ENCODE data around the gene VPS36.

DNA sequence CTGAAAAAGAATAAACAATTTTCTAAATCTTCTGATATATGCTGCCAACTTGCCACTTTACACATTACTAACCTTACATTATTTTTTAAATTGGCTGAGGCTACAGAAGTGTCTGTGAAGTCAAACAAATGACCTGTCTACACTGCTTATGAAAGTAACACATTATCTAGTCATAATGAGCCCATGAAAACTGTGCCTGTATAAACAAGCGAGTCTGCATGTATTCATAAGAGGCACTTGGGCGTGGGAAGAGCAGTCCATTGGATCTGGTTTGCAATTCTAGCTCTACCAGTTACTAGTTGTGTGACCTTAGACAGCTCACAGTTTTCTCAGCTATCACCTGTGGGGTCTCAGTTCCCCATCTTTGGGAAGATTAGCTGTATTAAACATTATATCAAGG, 3.1 kb downstream of the VPS36 start:
- TF ChIP-seq, protein P1, sequence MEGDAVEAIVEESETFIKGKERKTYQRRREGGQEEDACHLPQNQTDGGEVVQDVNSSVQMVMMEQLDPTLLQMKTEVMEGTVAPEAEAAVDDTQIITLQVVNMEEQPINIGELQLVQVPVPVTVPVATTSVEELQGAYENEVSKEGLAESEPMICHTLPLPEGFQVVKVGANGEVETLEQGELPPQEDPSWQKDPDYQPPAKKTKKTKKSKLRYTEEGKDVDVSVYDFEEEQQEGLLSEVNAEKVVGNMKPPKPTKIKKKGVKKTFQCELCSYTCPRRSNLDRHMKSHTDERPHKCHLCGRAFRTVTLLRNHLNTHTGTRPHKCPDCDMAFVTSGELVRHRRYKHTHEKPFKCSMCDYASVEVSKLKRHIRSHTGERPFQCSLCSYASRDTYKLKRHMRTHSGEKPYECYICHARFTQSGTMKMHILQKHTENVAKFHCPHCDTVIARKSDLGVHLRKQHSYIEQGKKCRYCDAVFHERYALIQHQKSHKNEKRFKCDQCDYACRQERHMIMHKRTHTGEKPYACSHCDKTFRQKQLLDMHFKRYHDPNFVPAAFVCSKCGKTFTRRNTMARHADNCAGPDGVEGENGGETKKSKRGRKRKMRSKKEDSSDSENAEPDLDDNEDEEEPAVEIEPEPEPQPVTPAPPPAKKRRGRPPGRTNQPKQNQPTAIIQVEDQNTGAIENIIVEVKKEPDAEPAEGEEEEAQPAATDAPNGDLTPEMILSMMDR (IDR thresholded peaks at IDR 0.05 in 2 of 3, conservative IDR thresholded peaks at IDR 0.05 in 1 of 3; ENCODE audit: borderline replicate concordance in 1 of 3, insufficient read depth in 1 of 3, low read depth in 2 of 3, low read length in 2 of 3), result no peak
- TF ChIP-seq EZH2phosphoT487 (IDR thresholded peaks at IDR 0.05; ENCODE audit: borderline replicate concordance) (no peak), POLR2A (IDR thresholded peaks at IDR 0.05; ENCODE audit: borderline replicate concordance, extremely low read depth, insufficient read depth, insufficient read length) (no peak), SIN3A (IDR thresholded peaks at IDR 0.05; ENCODE audit: low read depth) (no peak), RAD21 (IDR thresholded peaks at IDR 0.05; ENCODE audit: low read depth) (no peak)

Data from HCT116 (cell line).